H9 (cell line): ENCODE data around the gene ZNF608. TPM values are rescaled to one million over a fixed set of nuclear protein-coding genes. Genes with fewer than 3 reads are reported as not detected.

Source experiments
- DNase-seq: peaks from one replicate; pipeline ENCODE4 v3.0.0-alpha.2; 2017
- H2AFZ ChIP-seq: one replicate; pipeline ENCODE4 v1.6.1; 2013; ENCODE audit warnings: mild to moderate bottlenecking, low read length, control low read depth, moderate library complexity
- H2AK5ac ChIP-seq: 2 replicates; pipeline ENCODE4 v1.6.1; 2013; ENCODE audit warnings: low read length, control low read depth, mixed read lengths; ENCODE audit not compliant: insufficient read length
- H2BK120ac ChIP-seq: one replicate; pipeline ENCODE4 v1.6.1; 2013; ENCODE audit warnings: low read depth, mild to moderate bottlenecking, low read length, control low read depth, inconsistent platforms; ENCODE audit not compliant: poor library complexity, severe bottlenecking
- H2BK12ac ChIP-seq: 2 replicates; pipeline ENCODE4 v1.6.1; 2013; ENCODE audit warnings: low read length, control low read depth, mixed read lengths, low read depth; ENCODE audit not compliant: insufficient read length
- H2BK15ac ChIP-seq: 2 replicates; pipeline ENCODE4 v1.6.1; 2013; ENCODE audit warnings: low read depth, low read length, control low read depth
- H2BK20ac ChIP-seq: one replicate; pipeline ENCODE4 v1.6.1; 2013; ENCODE audit warnings: low read depth, mild to moderate bottlenecking, low read length, control low read depth, inconsistent platforms; ENCODE audit not compliant: poor library complexity, severe bottlenecking
- H2BK5ac ChIP-seq: 2 replicates; pipeline ENCODE4 v1.6.1; 2013; ENCODE audit warnings: low read length, control low read depth, mixed read lengths; ENCODE audit not compliant: insufficient read length
- H3K14ac ChIP-seq: 2 replicates; pipeline ENCODE4 v1.6.1; 2013; ENCODE audit warnings: low read length, control low read depth; ENCODE audit not compliant: insufficient read depth
- H3K18ac ChIP-seq: 2 replicates; pipeline ENCODE4 v1.6.1; 2013; ENCODE audit warnings: low read depth, mild to moderate bottlenecking, mixed read lengths, low read length, control low read depth; ENCODE audit not compliant: insufficient read length
- H3K23ac ChIP-seq: 2 replicates; pipeline ENCODE4 v1.6.1; 2013; ENCODE audit warnings: low read length, control low read depth, mixed read lengths, low read depth; ENCODE audit not compliant: insufficient read length
- H3K23me2 ChIP-seq: 2 replicates; pipeline ENCODE4 v1.6.1; 2013; ENCODE audit warnings: low read depth, mild to moderate bottlenecking, mixed read lengths, low read length, control low read depth; ENCODE audit not compliant: insufficient read length, poor library complexity, severe bottlenecking
- H3K27ac ChIP-seq: 2 replicates; pipeline ENCODE4 v1.5.1; 2013; ENCODE audit warnings: low read length, control low read depth, mixed read lengths, low read depth; ENCODE audit not compliant: insufficient read length
- H3K27me3 ChIP-seq: 2 replicates; pipeline ENCODE4 v1.6.1; 2013; ENCODE audit warnings: low read length, control low read depth, inconsistent platforms; ENCODE audit not compliant: insufficient read depth
- H3K4ac ChIP-seq: 2 replicates; pipeline ENCODE4 v1.6.1; 2013; ENCODE audit warnings: low read depth, mild to moderate bottlenecking, control low read depth, inconsistent platforms, low read length, moderate library complexity
- H3K4me1 ChIP-seq: 2 replicates; pipeline ENCODE4 v1.6.1; 2013; ENCODE audit warnings: low read length, control low read depth, inconsistent platforms; ENCODE audit not compliant: insufficient read depth
- H3K4me2 ChIP-seq: 2 replicates; pipeline ENCODE4 v1.6.1; 2013; ENCODE audit warnings: low read length, control low read depth, mixed read lengths; ENCODE audit not compliant: insufficient read length, insufficient read depth
- H3K56ac ChIP-seq: 2 replicates; pipeline ENCODE4 v1.6.1; 2013; ENCODE audit warnings: low read depth, mild to moderate bottlenecking, mixed read lengths, low read length, control low read depth; ENCODE audit not compliant: insufficient read length
- H3K79me1 ChIP-seq: 2 replicates; pipeline ENCODE4 v1.6.1; 2013; ENCODE audit warnings: low read depth, mild to moderate bottlenecking, moderate library complexity, low read length, control low read depth, inconsistent platforms; ENCODE audit not compliant: insufficient read depth, poor library complexity, severe bottlenecking
- H3K79me2 ChIP-seq: 2 replicates; pipeline ENCODE4 v1.6.1; 2013; ENCODE audit warnings: low read length, control low read depth, inconsistent platforms; ENCODE audit not compliant: insufficient read depth
- H3K9ac ChIP-seq: 2 replicates; pipeline ENCODE4 v1.6.1; 2013; ENCODE audit warnings: low read length, control low read depth, mixed read lengths; ENCODE audit not compliant: insufficient read length; ENCODE audit errors: extremely low read depth
- H3K9me3 ChIP-seq: one replicate; pipeline ENCODE4 v1.6.1; 2013; ENCODE audit warnings: low read depth, low read length, inconsistent platforms; ENCODE audit not compliant: control insufficient read depth
- H3T11ph ChIP-seq: one replicate; pipeline ENCODE4 v1.6.1; 2013; ENCODE audit warnings: mild to moderate bottlenecking, low read length, control low read depth, inconsistent platforms
- H4K20me1 ChIP-seq: one replicate; pipeline ENCODE4 v1.6.1; 2013; ENCODE audit not compliant: control insufficient read depth, insufficient read length, insufficient read depth
- H4K5ac ChIP-seq: 2 replicates; pipeline ENCODE4 v1.6.1; 2013; ENCODE audit warnings: low read depth, mild to moderate bottlenecking, mixed read lengths, low read length, control low read depth; ENCODE audit not compliant: insufficient read length
- H4K8ac ChIP-seq: replicated peaks from 2 replicates; pipeline ENCODE4 v1.6.1; 2013; ENCODE audit warnings: low read length, control low read depth, mixed read lengths, low read depth; ENCODE audit not compliant: insufficient read length
- H4K91ac ChIP-seq: 2 replicates; pipeline ENCODE4 v1.6.1; 2013; ENCODE audit warnings: low read depth, mild to moderate bottlenecking, moderate library complexity, mixed read lengths, low read length, control low read depth; ENCODE audit not compliant: insufficient read length
- H3K27ac Mint-ChIP-seq, 3 experiments: 2 replicates in 2 of 3; 3 replicates in 1 of 3; pipeline ENCODE4 v1.8.0; 2020 to 2021; ENCODE audit warnings: mixed read lengths in 3 of 3, mild to moderate bottlenecking in 1 of 3, moderate library complexity in 1 of 3
- H3K27me3 Mint-ChIP-seq: 2 replicates; pipeline ENCODE4 v1.8.0; 2021; ENCODE audit warnings: low read depth, mild to moderate bottlenecking, moderate library complexity, mixed read lengths
- H3K36me3 Mint-ChIP-seq, 3 experiments: 2 replicates in 2 of 3; 3 replicates in 1 of 3; pipeline ENCODE4 v1.8.0; 2020 to 2021; ENCODE audit warnings: low read depth in 3 of 3, mixed read lengths in 3 of 3; ENCODE audit not compliant: insufficient read depth in 1 of 3
- H3K4me1 Mint-ChIP-seq, 2 experiments: 2 replicates each; pipeline ENCODE4 v1.8.0; 2020; ENCODE audit warnings: mixed read lengths in 2 of 2
- H3K4me3 Mint-ChIP-seq, 2 experiments: 2 replicates in 1 of 2; 3 replicates in 1 of 2; pipeline ENCODE4 v1.8.0; 2020 to 2021; ENCODE audit warnings: mild to moderate bottlenecking in 2 of 2, mixed read lengths in 2 of 2, moderate library complexity in 1 of 2
- H3K9me3 Mint-ChIP-seq, 2 experiments: 2 replicates in 1 of 2; 3 replicates in 1 of 2; pipeline ENCODE4 v1.8.0; 2020; ENCODE audit warnings: mild to moderate bottlenecking in 2 of 2, mixed read lengths in 2 of 2, moderate library complexity in 1 of 2
- CTCF ChIP-seq: fragments of 200-600 bp; sonication (generic); conservative IDR thresholded peaks from 3 replicates; pipeline ENCODE4 v1.8.0; 2021; ENCODE audit warnings: antibody characterized with exemption, mild to moderate bottlenecking
- WGBS: extraction: QIAGEN DNeasy Blood & Tissue Kit; methylation state at CpG from one replicate; pipeline ENCODE4 v1.1.7; 2013; ENCODE audit warnings: missing lambda C conversion rate, low lambda C conversion rate, mixed read lengths; ENCODE audit not compliant: insufficient read length; ENCODE audit errors: extremely low coverage; 5-methylcytosine and 5-hydroxymethylcytosine counted together
- total RNA-seq: library from RNA; stranded (reverse); gene quantifications from 2 replicates; pipeline ENCODE4 v1.2.1, GENCODE V29; 2021

ZNF608 gene
- total RNA-seq, 1 experiment from 2014 or later = 67.0 TPM

- no peak overlapping the region for H3K56ac ChIP-seq
- H3K9ac ChIP-seq = no peak overlapping the region
- Mint-ChIP-seq H3K36me3 (peaks cover 0 to 4% (median 1%) of the 10 kb centered on the region in 3 experiments; a peak in 4 of 7 replicates), H3K27ac (peak overlapping the region; percentile 84 to 96 (median 90); a peak in 6 of 7 replicates), H3K9me3 (no peaks in the 10 kb centered on the region), H3K4me3 (peak overlapping the region in 1 of 2 experiments; percentile 66; a peak in 4 of 5 replicates), H3K4me1 (peaks cover 96 to 98% of the 10 kb centered on the region in 2 experiments), H3K27me3 (no peaks in the 10 kb centered on the region)
- peaks cover 54% of the 10 kb centered on the region for H3K79me2 ChIP-seq
- H3K23ac ChIP-seq = no peak overlapping the region
- H3K14ac ChIP-seq = no peak overlapping the region
- no peak overlapping the region for H2BK12ac ChIP-seq
- H4K20me1 ChIP-seq = no peaks in the 10 kb centered on the region
- H3K27ac ChIP-seq = no peak overlapping the region
- peaks cover 34% of the 10 kb centered on the region; the same call in 1 of the 2 replicates for H3K4me1 ChIP-seq
- H3K23me2 ChIP-seq = no peaks in the 10 kb centered on the region
- no peak overlapping the region for H2BK15ac ChIP-seq
- H3K79me1 ChIP-seq = peaks cover 10% of the 10 kb centered on the region
- H3K4me2 ChIP-seq = peak overlapping the region; percentile 2
- no peak overlapping the region for H2AFZ ChIP-seq
- no peak overlapping the region for H2BK20ac ChIP-seq
- no peak overlapping the region for H3K18ac ChIP-seq
- no peak overlapping the region for H3K4ac ChIP-seq
- no peak overlapping the region for H4K8ac ChIP-seq
- DNase-seq = no peak
- H3K9me3 ChIP-seq = no peaks in the 10 kb centered on the region
- H2BK120ac ChIP-seq = no peak overlapping the region
- no peak for TF ChIP-seq CTCF
- no peak overlapping the region for H4K91ac ChIP-seq
- WGBS = no CpG with 5 or more reads among the region's 13 CpGs
- H4K5ac ChIP-seq = no peak overlapping the region
- H2AK5ac ChIP-seq = no peak overlapping the region
- H2BK5ac ChIP-seq = no peak overlapping the region
- H3T11ph ChIP-seq = no peak overlapping the region
- H3K27me3 ChIP-seq = no peaks in the 10 kb centered on the region
These were observed 39.6 kb downstream of the ZNF608 start for GRCh38 chr5:124706729-124707361.
